ENCODE data around the gene SLC9A1.
A peak's percentile ranks its signal among the peaks of the same experiment; 100 is the strongest.

SLC9A1 gene

DNA sequence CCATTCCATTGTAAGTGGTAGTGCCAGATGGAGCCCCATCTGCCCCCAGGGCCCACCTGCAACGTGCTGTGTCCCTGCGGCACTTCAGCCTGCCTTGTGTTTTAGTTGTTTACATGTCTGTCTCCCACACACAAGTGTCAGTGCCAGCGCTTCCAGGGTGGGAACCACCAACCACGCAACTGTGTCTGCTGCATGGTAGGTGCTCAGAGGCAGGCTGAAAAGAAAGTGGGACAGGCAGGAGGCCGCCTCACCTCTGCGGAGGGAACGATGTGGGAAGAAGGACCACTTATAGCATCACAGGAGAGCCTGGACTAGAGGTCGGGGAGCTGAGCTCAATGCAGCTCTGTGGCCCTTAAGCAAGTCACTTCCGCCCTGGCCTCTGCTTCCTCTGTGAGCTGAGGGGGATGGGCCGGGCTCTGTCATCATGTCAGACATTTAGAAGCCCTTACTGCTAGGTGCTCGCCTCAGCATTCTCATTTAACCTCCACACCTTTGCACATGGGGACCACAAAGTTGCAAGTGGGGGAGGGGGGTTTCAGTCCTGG is 17.9 kb downstream of the SLC9A1 start:
- no peak for TF ChIP-seq CTCF (IDR thresholded peaks at IDR 0.05; ENCODE audit: low read depth, low read length, missing control alignments)
- no peak overlapping the region for H3K4me3 ChIP-seq (replicated peaks; ENCODE audit: low read depth, low read length)
- no peak for DNase-seq (ENCODE audit: extremely low read depth, low read depth)

DNA sequence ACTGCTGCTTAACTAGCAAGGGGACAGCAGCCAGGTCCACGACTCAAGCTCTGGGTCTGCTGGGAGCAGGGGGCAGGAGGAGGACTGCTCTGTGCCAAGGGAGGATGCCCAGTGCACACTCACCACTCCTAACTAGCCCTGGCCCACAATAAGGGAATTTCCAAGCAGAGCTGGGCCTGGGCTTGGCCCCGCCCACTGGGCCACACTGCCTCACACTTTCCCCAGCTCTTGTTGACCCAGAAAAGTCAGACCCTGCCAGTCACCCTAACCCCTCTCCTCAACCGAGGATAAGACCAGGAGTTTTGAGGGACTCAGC is 18.7 kb downstream of the SLC9A1 start:
- peak; percentile 0 for TF ChIP-seq CTCF (IDR thresholded peaks at IDR 0.05; ENCODE audit: low read depth, low read length, missing control alignments)
- no peak for DNase-seq (ENCODE audit: extremely low read depth, low read depth)
- no peak overlapping the region for H3K4me3 ChIP-seq (replicated peaks; ENCODE audit: low read depth, low read length)

DNA sequence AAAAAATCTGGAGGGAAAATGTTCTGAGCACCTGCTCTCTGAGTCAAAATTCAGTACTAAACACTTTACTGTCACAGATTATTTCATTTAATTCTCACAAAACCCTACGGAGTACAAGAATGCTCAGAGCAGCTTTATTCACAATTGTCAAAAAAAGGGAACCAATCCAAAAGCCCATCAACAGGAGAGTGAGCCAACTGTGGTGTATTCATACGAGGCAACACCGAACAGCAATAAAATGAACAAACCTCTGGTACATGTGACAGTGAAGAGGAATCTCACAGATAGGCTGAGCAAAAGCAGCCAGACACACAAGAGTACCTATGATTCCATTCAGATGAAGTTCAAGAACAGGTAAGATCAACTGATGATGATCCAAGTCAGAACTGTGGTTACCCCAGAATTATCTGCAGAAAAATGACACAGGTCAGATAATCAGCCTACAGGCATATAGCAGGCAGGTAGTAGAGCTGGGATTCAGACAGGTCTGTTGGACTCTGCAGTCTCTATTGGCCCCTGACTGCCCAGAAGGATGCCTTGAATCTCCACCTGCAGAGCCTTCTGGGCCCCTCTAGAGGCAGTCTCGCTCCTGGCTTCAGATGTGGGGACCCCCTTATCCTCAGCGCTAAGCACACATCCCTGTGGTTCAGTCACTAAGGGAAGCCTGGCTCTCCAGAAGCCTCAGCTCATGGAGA is 19.2 kb downstream of the SLC9A1 start:
- no peak overlapping the region for H3K4me3 ChIP-seq (replicated peaks; ENCODE audit: low read depth, low read length)
- peak; percentile 21 for TF ChIP-seq CTCF (IDR thresholded peaks at IDR 0.05; ENCODE audit: low read depth, low read length, missing control alignments)
- DNase-seq (ENCODE audit: extremely low read depth, low read depth) = no peak

GRCh38 chr1:27133991-27134390 is 20.9 kb downstream of the SLC9A1 start:
- no peak for TF ChIP-seq CTCF (IDR thresholded peaks at IDR 0.05; ENCODE audit: low read depth, low read length, missing control alignments)
- H3K4me3 ChIP-seq (replicated peaks; ENCODE audit: low read depth, low read length) = no peak overlapping the region
- no peak for DNase-seq (ENCODE audit: extremely low read depth, low read depth)

GRCh38 chr1:27133158-27133557 is 21.8 kb downstream of the SLC9A1 start:
- H3K4me3 ChIP-seq (replicated peaks; ENCODE audit: low read depth, low read length) = no peak overlapping the region
- TF ChIP-seq CTCF (IDR thresholded peaks at IDR 0.05; ENCODE audit: low read depth, low read length, missing control alignments) = no peak
- DNase-seq (ENCODE audit: extremely low read depth, low read depth) = no peak

DNA sequence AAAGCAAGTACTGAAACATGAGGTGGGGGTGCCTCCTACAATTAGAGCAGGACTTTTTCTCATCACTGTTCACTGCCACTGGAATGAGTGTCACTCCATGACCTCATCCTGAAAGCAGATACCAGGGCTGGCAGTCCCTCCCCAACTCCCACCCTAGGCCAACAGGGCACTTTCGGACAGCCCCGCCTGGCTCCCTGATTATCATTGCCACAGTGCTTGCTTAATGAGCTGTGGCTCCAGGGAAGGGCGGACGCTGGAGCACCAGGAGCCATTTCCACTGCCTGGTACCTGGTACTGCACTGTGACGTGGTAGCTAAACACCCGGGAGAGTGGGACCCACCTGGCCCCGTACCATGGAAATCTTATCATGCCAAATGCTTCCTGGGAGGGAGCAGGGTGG is 22.3 kb downstream of the SLC9A1 start:
- TF ChIP-seq CTCF (IDR thresholded peaks at IDR 0.05; ENCODE audit: low read depth, low read length, missing control alignments) = no peak
- DNase-seq (ENCODE audit: extremely low read depth, low read depth) = no peak
- no peak overlapping the region for H3K4me3 ChIP-seq (replicated peaks; ENCODE audit: low read depth, low read length)

- no peak overlapping the region for H3K4me3 ChIP-seq (replicated peaks; ENCODE audit: low read depth, low read length)
- no peak for TF ChIP-seq CTCF (IDR thresholded peaks at IDR 0.05; ENCODE audit: low read depth, low read length, missing control alignments)
- DNase-seq (ENCODE audit: extremely low read depth, low read depth) = no peak
Measured at GRCh38 chr1:27132147-27132546, 22.8 kb downstream of the SLC9A1 start.
